ENCODE results near the gene PODXL2.

DNA sequence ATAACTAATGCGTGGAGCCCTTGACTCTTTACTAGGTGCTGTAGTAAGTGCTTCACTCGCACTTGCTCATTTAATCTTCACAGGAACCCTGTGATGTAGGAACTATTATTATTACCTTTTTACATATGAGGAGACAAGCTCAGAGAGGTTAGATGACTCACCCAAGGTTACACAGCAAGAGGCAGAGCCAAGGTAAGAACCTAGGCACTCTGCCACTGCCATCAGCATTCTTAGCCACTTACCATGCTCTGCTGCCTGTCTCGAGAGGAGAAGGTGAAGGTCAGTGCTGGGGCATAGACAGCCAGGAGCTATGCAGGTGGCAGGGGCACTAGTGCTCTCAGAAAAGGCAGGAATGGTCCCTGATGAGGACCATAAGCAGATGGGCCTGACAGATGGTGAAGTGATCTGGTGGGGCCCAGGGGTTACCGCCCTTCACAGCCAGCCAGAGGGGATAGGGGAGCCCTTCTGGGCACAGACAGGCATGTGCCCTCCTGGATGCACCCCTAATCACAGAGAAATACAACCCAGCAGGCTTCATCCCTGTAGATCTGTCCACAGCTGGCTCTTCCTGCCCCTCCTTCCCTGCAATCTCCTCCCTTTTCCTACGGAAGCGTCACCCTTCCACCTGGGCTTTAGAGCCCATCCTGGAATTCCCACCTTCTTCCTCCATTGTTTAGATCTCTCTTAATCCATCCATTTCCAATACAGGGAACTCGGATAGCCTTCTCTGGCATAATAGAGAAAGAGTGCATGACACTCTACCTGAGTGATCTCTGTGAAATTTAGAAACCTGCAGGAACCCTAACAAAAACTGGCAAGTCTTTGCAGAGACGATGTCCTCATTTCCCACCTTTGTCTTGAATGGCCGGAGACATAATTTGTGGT is 70.7 kb downstream of the PODXL2 start:
- TF ChIP-seq, protein P1, sequence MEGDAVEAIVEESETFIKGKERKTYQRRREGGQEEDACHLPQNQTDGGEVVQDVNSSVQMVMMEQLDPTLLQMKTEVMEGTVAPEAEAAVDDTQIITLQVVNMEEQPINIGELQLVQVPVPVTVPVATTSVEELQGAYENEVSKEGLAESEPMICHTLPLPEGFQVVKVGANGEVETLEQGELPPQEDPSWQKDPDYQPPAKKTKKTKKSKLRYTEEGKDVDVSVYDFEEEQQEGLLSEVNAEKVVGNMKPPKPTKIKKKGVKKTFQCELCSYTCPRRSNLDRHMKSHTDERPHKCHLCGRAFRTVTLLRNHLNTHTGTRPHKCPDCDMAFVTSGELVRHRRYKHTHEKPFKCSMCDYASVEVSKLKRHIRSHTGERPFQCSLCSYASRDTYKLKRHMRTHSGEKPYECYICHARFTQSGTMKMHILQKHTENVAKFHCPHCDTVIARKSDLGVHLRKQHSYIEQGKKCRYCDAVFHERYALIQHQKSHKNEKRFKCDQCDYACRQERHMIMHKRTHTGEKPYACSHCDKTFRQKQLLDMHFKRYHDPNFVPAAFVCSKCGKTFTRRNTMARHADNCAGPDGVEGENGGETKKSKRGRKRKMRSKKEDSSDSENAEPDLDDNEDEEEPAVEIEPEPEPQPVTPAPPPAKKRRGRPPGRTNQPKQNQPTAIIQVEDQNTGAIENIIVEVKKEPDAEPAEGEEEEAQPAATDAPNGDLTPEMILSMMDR (IDR thresholded peaks at IDR 0.05; ENCODE audit: borderline replicate concordance, extremely low read depth, low read length, poor library complexity, severe bottlenecking) = no peak
- TF ChIP-seq EZH2 (IDR thresholded peaks at IDR 0.05; ENCODE audit: borderline replicate concordance, low read depth, low read length, severe bottlenecking) = no peak

Data from DND-41 (cell line).